H1 (cell line): Measurements from ENCODE around the gene RNU4-1. TPM values are rescaled to one million over a fixed set of nuclear protein-coding genes. Genes with fewer than 3 reads are reported as not detected.
"Not testable (repeated sequence)": the region's sequence is repeated elsewhere in the genome, so short reads cannot be mapped to it uniquely, and the experiment has no call there.

Experiments
- CTCF ChIA-PET: fragments of 300-600 bp; sonication (Branson Sonifier 250); formaldehyde crosslinking; loops from one replicate; lab custom pipeline; 2021; ENCODE audit not compliant: partially characterized antibody; lab: Charles Lee
- POLR2A ChIA-PET: fragments of 300-600 bp; sonication (Branson Sonifier 250); formaldehyde crosslinking; loops from one replicate; lab custom pipeline; 2021; ENCODE audit warnings: inconsistent platforms; ENCODE audit not compliant: partially characterized antibody; lab: Charles Lee
- DNase-seq, 2 experiments: peaks; one replicate each; pipeline versions ENCODE4 v3.0.0 to v3.0.0-alpha.2; 2010 to 2022; ENCODE audit warnings: low spot score in 2 of 2, low read depth in 1 of 2, mixed read lengths in 1 of 2
- FAIRE-seq: peaks from 2 replicates; lab custom pipeline; 2011; peaks lifted over from hg19 to GRCh38; lab: Jason Lieb, UNC
- H2AFZ ChIP-seq: 2 replicates; pipeline ENCODE4 v1.8.1; 2012; ENCODE audit warnings: low read length, inconsistent platforms
- H2AK5ac ChIP-seq: 2 replicates; pipeline ENCODE4 v1.6.1; 2013; ENCODE audit warnings: low read depth, low read length
- H2BK120ac ChIP-seq: replicated peaks from 2 replicates; pipeline ENCODE3; 2013; ENCODE audit warnings: low read depth, low read length, inconsistent platforms
- H2BK12ac ChIP-seq: 2 replicates; pipeline ENCODE4 v1.6.1; 2013; ENCODE audit warnings: low read depth, low read length
- H2BK15ac ChIP-seq: 2 replicates; pipeline ENCODE4 v1.6.1; 2013; ENCODE audit warnings: low read length
- H2BK20ac ChIP-seq: 2 replicates; pipeline ENCODE4 v1.6.1; 2013; ENCODE audit warnings: low read length
- H2BK5ac ChIP-seq: 2 replicates; pipeline ENCODE4 v1.6.1; 2013; ENCODE audit warnings: low read depth, low read length
- H3K14ac ChIP-seq: 2 replicates; pipeline ENCODE4 v1.6.1; 2013; ENCODE audit warnings: inconsistent platforms; ENCODE audit not compliant: insufficient read length
- H3K18ac ChIP-seq: 2 replicates; pipeline ENCODE4 v1.6.1; 2013; ENCODE audit warnings: low read length; ENCODE audit errors: extremely low read depth
- H3K23ac ChIP-seq: 2 replicates; pipeline ENCODE4 v1.6.1; 2013; ENCODE audit warnings: inconsistent platforms; ENCODE audit not compliant: insufficient read length
- H3K23me2 ChIP-seq: 2 replicates; pipeline ENCODE4 v1.6.1; 2013; ENCODE audit warnings: low read depth, low read length
- H3K27ac ChIP-seq: 2 replicates; pipeline ENCODE4 v1.6.1; 2011; ENCODE audit warnings: low read depth, low read length, inconsistent platforms
- H3K27me3 ChIP-seq, 4 experiments: replicated peaks in 1 of 4; 1 replicate in 1 of 4; 2 replicates in 3 of 4; pipeline versions ENCODE4 v1.6.1 to v1.8.1; 2011 to 2013; ENCODE audit warnings: low read length in 3 of 4, mild to moderate bottlenecking in 3 of 4, inconsistent platforms in 2 of 4, mixed read lengths in 2 of 4, moderate library complexity in 1 of 4; ENCODE audit not compliant: control insufficient read depth in 3 of 4, insufficient read depth in 3 of 4; ENCODE audit errors: extremely low read depth in 1 of 4
- H3K36me3 ChIP-seq, 4 experiments: 2 replicates each; pipeline versions ENCODE4 v1.6.1 to v1.8.1; 2011 to 2013; ENCODE audit warnings: mild to moderate bottlenecking in 4 of 4, low read length in 3 of 4, moderate library complexity in 2 of 4, control low read depth in 1 of 4, inconsistent platforms in 1 of 4; ENCODE audit not compliant: insufficient read depth in 4 of 4, control insufficient read depth in 2 of 4
- H3K4ac ChIP-seq: replicated peaks from 2 replicates; pipeline ENCODE3; 2013; ENCODE audit warnings: low read length, low read depth, mixed read lengths, inconsistent platforms; ENCODE audit not compliant: insufficient read length
- H3K4me1 ChIP-seq, 4 experiments: replicated peaks in 1 of 4; 1 replicate in 1 of 4; 2 replicates in 3 of 4; pipeline versions ENCODE4 v1.6.1 to v1.8.1; 2011 to 2013; ENCODE audit warnings: low read length in 3 of 4, inconsistent platforms in 2 of 4, mixed read lengths in 1 of 4; ENCODE audit not compliant: insufficient read depth in 4 of 4, control insufficient read depth in 3 of 4
- H3K4me2 ChIP-seq, 2 experiments: 2 replicates each; pipeline versions ENCODE4 v1.6.1 to v1.8.1; 2011 to 2013; ENCODE audit warnings: low read depth in 2 of 2, low read length in 2 of 2, control low read depth in 1 of 2, inconsistent platforms in 1 of 2, mild to moderate bottlenecking in 1 of 2; ENCODE audit not compliant: insufficient read depth in 1 of 2
- H3K4me3 ChIP-seq, 4 experiments: fragments of 200-600, 300-600 bp in 1 of 4; sonication (generic), shearing (Covaris generic), sonication (Bioruptor Twin) in 1 of 4; 2 replicates each; pipeline versions ENCODE4 v1.5.1 to v1.8.1; 2011 to 2016; ENCODE audit warnings: low read length in 4 of 4, low read depth in 3 of 4, control low read depth in 2 of 4, inconsistent platforms in 2 of 4, mild to moderate bottlenecking in 2 of 4, mixed read lengths in 1 of 4, moderate library complexity in 1 of 4; ENCODE audit not compliant: insufficient read depth in 2 of 4; ENCODE audit errors: extremely low read depth in 1 of 4
- H3K56ac ChIP-seq: replicated peaks from 2 replicates; pipeline ENCODE3; 2013; ENCODE audit warnings: low read depth, mild to moderate bottlenecking, mixed read lengths, low read length, inconsistent platforms; ENCODE audit not compliant: insufficient read length
- H3K79me1 ChIP-seq: 2 replicates; pipeline ENCODE4 v1.6.1; 2013; ENCODE audit warnings: low read depth, low read length, control low read depth
- H3K79me2 ChIP-seq, 2 experiments: 2 replicates each; pipeline versions ENCODE4 v1.6.1 to v1.8.1; 2012 to 2013; ENCODE audit warnings: low read length in 2 of 2, mild to moderate bottlenecking in 2 of 2, inconsistent platforms in 1 of 2; ENCODE audit not compliant: insufficient read depth in 2 of 2, control insufficient read depth in 1 of 2
- H3K9ac ChIP-seq, 4 experiments: replicated peaks in 1 of 4; 1 replicate in 1 of 4; 2 replicates in 3 of 4; pipeline versions ENCODE4 v1.6.1 to v1.8.1; 2011 to 2013; ENCODE audit warnings: low read depth in 3 of 4, low read length in 3 of 4, control low read depth in 2 of 4, mild to moderate bottlenecking in 2 of 4, moderate library complexity in 2 of 4, inconsistent platforms in 1 of 4; ENCODE audit errors: extremely low read depth in 1 of 4
- H3K9me3 ChIP-seq, 2 experiments: 2 replicates each; pipeline versions ENCODE4 v1.6.1 to v1.8.1; 2012 to 2013; ENCODE audit warnings: mild to moderate bottlenecking in 2 of 2, moderate library complexity in 2 of 2, control low read depth in 1 of 2, inconsistent platforms in 1 of 2, low read depth in 1 of 2, low read length in 1 of 2, mixed read lengths in 1 of 2; ENCODE audit not compliant: insufficient read depth in 2 of 2
- H4K20me1 ChIP-seq, 2 experiments: replicated peaks in 1 of 2; 2 replicates each; pipeline versions ENCODE3 to v1.8.1; 2011 to 2013; ENCODE audit warnings: inconsistent platforms in 2 of 2, low read length in 2 of 2, mild to moderate bottlenecking in 1 of 2; ENCODE audit not compliant: insufficient read depth in 2 of 2, control insufficient read depth in 1 of 2
- H4K5ac ChIP-seq: 2 replicates; pipeline ENCODE4 v1.6.1; 2013; ENCODE audit warnings: low read length, low read depth, mixed read lengths, inconsistent platforms; ENCODE audit not compliant: insufficient read length
- H4K8ac ChIP-seq: 2 replicates; pipeline ENCODE4 v1.8.0; 2013; ENCODE audit warnings: mild to moderate bottlenecking, moderate library complexity, low read length, inconsistent platforms; ENCODE audit not compliant: insufficient read depth; ENCODE audit errors: extremely low read depth
- H4K91ac ChIP-seq: replicated peaks from 2 replicates; pipeline ENCODE3; 2013; ENCODE audit warnings: low read length, mixed read lengths, inconsistent platforms; ENCODE audit not compliant: insufficient read length
- BCL11A ChIP-seq, 2 experiments: IDR thresholded peaks; one replicate each; pipeline ENCODE4 v1.6.1; 2011; ENCODE audit warnings: low read depth in 2 of 2, low read length in 2 of 2, mild to moderate bottlenecking in 2 of 2
- CEBPB ChIP-seq: IDR thresholded peaks from 2 replicates; pipeline ENCODE4 v1.6.1; 2012; ENCODE audit warnings: low read depth, low read length
- CHD2 ChIP-seq: IDR thresholded peaks from 2 replicates; pipeline ENCODE4 v1.6.1; 2012; ENCODE audit warnings: low read length, improper control_type of control experiment
- JUN ChIP-seq: IDR thresholded peaks from 2 replicates; pipeline ENCODE4 v1.6.1; 2011; ENCODE audit warnings: low read depth, mild to moderate bottlenecking, improper control_type of control experiment, low read length
- NANOG ChIP-seq: IDR thresholded peaks from 2 replicates; pipeline ENCODE4 v1.6.1; 2011; ENCODE audit warnings: low read length, low read depth, mild to moderate bottlenecking, inconsistent platforms; ENCODE audit not compliant: insufficient read depth, poor library complexity, severe bottlenecking
- SIRT6 ChIP-seq: IDR thresholded peaks from one replicate; pipeline ENCODE4 v1.7.1; 2012; ENCODE audit warnings: low read length, inconsistent platforms
- WGBS, 2 experiments: shearing (Covaris generic) in 1 of 2; methylation state at CpG; one replicate each; pipeline versions ENCODE4 v1.1.6 to v1.1.7; 2013 to 2015; ENCODE audit warnings: low lambda C conversion rate in 2 of 2, mixed read lengths in 2 of 2, inconsistent platforms in 1 of 2, low coverage in 1 of 2, missing lambda C conversion rate in 1 of 2; ENCODE audit not compliant: insufficient replicate concordance in 2 of 2, insufficient coverage in 1 of 2, insufficient read length in 1 of 2; ENCODE audit errors: extremely low coverage in 1 of 2, missing lambda C conversion rate in 1 of 2; 5-methylcytosine and 5-hydroxymethylcytosine counted together
- polyA plus RNA-seq, 7 experiments: library from polyadenylated mRNA; depleted of rRNA in 3 of 7; stranded (reverse) in 5 of 7; unstranded in 2 of 7; fragments of >200 nt in 5 of 7; fragments of 200-250 nt in 2 of 7; gene quantifications; 1 replicate in 5 of 7; 2 replicates in 1 of 7; 4 replicates in 1 of 7; pipeline versions ENCODE4 v1.2.1 to v1.2.3, GENCODE V29; 2011 to 2013; ENCODE audit warnings: missing spikeins in 2 of 7, mixed read lengths in 2 of 7
- total RNA-seq: library from RNA; stranded (reverse); fragmentation: NEBNext Ultra II Directional; extraction: Animal tissue kit (Norgen Biotek cat#: 25700); gene quantifications from 2 replicates; pipeline ENCODE4 v1.2.1, GENCODE V29; 2021
- TF ChIP-seq, protein P1 (sequence below): IDR thresholded peaks from 2 replicates; pipeline ENCODE4 v1.6.1; 2011; ENCODE audit warnings: low read depth, mild to moderate bottlenecking, low read length; ENCODE audit not compliant: insufficient read depth

Gene RNU4-1
- total and polyA plus RNA-seq, 2 of the 8 experiments (the other 6 are each of a cell fraction or from before 2014, with no cell fraction given): under 0.01 to 1,424 TPM

DNA sequence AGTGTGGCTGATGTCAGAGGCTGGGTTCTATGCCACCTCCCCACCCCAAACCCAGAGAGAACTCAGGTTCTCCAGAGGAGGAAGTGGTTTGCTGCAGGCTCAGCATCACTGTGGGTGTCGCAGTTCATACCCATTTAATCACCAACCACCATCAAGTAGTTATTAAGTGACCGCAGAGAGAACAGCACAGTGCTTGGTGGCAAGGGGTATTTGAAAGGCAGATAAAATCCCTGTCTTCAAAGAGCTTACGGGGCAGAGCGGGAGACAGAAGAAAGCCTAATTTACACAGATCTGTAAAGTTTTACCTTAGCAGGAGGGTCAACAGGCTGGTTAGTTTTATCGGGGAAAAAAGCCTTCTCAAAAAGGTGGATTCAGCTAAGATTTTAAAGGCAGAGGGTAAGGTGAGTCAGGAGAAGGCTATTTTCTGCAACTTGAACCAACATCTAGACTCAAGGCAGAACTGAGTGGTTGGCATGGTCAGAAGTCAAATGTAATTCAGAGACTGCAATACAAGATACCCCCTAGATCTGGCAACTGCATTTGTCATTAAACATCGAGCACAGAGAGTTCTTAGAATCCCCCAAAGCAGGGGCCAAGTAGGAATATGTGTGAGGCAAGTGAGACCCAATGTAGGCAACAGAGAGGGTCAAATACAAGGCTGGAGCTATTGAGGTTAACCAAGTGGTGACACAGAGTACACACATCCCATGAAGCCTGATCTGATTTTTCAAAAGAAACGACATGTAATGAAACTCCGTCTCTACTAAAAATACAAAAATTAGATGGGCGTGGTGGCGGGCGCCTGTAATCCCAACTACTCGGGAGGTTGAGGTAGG is 40.7 kb downstream of the RNU4-1 start (continued):
- TF ChIP-seq CHD2: no peak
- TF ChIP-seq CEBPB: no peak
- TF ChIP-seq BCL11A (IDR thresholded peaks at IDR 0.05; ENCODE audit: low read depth in 2 of 2, low read length in 2 of 2): no peak
- TF ChIP-seq, protein P1, sequence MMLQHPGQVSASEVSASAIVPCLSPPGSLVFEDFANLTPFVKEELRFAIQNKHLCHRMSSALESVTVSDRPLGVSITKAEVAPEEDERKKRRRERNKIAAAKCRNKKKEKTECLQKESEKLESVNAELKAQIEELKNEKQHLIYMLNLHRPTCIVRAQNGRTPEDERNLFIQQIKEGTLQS: no peak
- no peak for TF ChIP-seq NANOG
- no peak for TF ChIP-seq JUN
- no peak for TF ChIP-seq SIRT6

DNA sequence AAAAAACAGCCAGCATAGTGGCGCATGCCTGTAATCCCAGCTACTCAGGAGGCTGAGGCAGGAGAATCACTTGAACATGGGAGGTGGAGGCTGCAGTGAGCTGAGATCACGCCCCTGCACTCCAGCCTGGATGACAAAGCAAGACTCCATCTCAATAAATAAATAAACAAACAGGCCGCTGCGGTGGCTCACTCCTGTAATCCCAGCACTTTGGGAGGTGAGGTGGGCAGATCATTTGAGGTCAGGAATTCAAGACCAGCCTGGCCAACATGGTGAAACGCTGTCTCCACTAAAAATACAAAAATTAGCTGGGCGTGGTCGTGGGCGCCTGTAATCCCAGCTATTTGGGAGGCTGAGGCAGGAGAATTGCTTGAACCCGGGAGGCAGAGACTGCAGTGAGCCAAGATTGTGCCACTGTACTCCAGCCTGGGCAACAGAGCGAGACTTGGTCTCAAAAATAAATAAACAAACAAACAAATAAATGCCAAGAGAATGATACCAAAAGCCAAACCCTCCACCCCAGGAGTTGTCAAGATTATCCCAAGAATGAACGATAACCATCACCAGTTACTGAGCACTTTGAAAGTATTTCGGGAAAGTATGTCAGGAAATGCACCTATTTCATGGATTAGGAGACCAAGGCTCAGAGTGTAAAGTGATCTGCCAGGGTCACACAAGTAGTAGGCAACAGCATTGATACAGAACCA is 41.5 kb downstream of the RNU4-1 start:
- not testable (repeated sequence) for H3K56ac ChIP-seq, H2BK20ac ChIP-seq, FAIRE-seq, H3K27me3 ChIP-seq, H3K4me3 ChIP-seq, DNase-seq, H3K23me2 ChIP-seq, H4K91ac ChIP-seq, H3K27ac ChIP-seq, H3K9ac ChIP-seq, H4K5ac ChIP-seq, H2AFZ ChIP-seq, H3K14ac ChIP-seq, H3K9me3 ChIP-seq, H2AK5ac ChIP-seq, H3K23ac ChIP-seq, H2BK5ac ChIP-seq, H2BK15ac ChIP-seq, H4K8ac ChIP-seq, H2BK12ac ChIP-seq, H3K4ac ChIP-seq, H3K18ac ChIP-seq, H3K4me2 ChIP-seq, H2BK120ac ChIP-seq, H3K4me1 ChIP-seq, H3K36me3 ChIP-seq
- Histone ChIP-seq H3K79me1 (peaks cover 15% of the 10 kb centered on the region), H3K79me2 (peaks cover 0 to 69% of the 10 kb centered on the region in 2 experiments; a peak in 3 of 4 replicates), H4K20me1 (peaks cover 9 to 25% of the 10 kb centered on the region in 2 experiments)
- ChIA-PET CTCF (interaction anchor here (22.3 to 34.8 kb wide), 3 partner anchors 4 to 27 kb away, joined by 741 to 930 read pairs (median 741); partner anchors contain the start of gene PXN), POLR2A (interaction anchor here (67.0 to 88.3 kb wide), 2 partner anchors 16 to 23 kb away, joined by 4270 read pairs; partner anchors contain the start of genes GCN1, PXN, RNU4-1 and RNU4-2)
- WGBS, 2 experiments: 98% methylated on average over 12 of the region's 12 CpGs; no CpG with 5 or more reads in 1 of the 2 experiments
